Measurements from ENCODE around the gene HSPA8. TPM values are rescaled to one million over a fixed set of nuclear protein-coding genes. Genes with fewer than 3 reads are reported as not detected.
A peak's percentile ranks its signal among the peaks of the same experiment; 100 is the strongest.

Gene HSPA8
- total RNA-seq, 1 experiment from 2014 or later = 1,124 TPM

GRCh38 chr11:123062158-123062891, 389 bp upstream of the HSPA8 start (continued):
- TF ChIP-seq, protein P1, sequence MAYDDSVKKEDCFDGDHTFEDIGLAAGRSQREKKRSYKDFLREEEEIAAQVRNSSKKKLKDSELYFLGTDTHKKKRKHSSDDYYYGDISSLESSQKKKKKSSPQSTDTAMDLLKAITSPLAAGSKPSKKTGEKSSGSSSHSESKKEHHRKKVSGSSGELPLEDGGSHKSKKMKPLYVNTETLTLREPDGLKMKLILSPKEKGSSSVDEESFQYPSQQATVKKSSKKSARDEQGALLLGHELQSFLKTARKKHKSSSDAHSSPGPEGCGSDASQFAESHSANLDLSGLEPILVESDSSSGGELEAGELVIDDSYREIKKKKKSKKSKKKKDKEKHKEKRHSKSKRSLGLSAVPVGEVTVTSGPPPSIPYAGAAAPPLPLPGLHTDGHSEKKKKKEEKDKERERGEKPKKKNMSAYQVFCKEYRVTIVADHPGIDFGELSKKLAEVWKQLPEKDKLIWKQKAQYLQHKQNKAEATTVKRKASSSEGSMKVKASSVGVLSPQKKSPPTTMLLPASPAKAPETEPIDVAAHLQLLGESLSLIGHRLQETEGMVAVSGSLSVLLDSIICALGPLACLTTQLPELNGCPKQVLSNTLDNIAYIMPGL (CRISPR knock-in tag; IDR thresholded peaks at IDR 0.05) = no peak
- TF ChIP-seq MAX (CRISPR knock-in tag; IDR thresholded peaks at IDR 0.05) (no peak), CBFB (CRISPR knock-in tag; IDR thresholded peaks at IDR 0.05; ENCODE audit: low read depth) (no peak), E2F4 (CRISPR knock-in tag; IDR thresholded peaks at IDR 0.05; ENCODE audit: borderline replicate concordance, low read depth) (peak; percentile 88), TCF7 (CRISPR knock-in tag; IDR thresholded peaks at IDR 0.05; ENCODE audit: low read depth) (no peak), SP1 (CRISPR knock-in tag; conservative IDR thresholded peaks at IDR 0.05) (peak; percentile 79), ZNF671 (CRISPR knock-in tag; IDR thresholded peaks at IDR 0.05) (no peak), NR2C2 (CRISPR knock-in tag; IDR thresholded peaks at IDR 0.05) (no peak), ZNF121 (CRISPR knock-in tag; IDR thresholded peaks at IDR 0.05) (no peak), TEAD4 (CRISPR knock-in tag; IDR thresholded peaks at IDR 0.05) (no peak), FOXK1 (CRISPR knock-in tag; IDR thresholded peaks at IDR 0.05) (peak; percentile 22; the same call in 1 of the 2 replicates), GRHL2 (CRISPR knock-in tag; IDR thresholded peaks at IDR 0.05; ENCODE audit: insufficient replicate concordance, severe bottlenecking) (no peak), ETV6 (CRISPR knock-in tag; IDR thresholded peaks at IDR 0.05) (no peak), ZBTB21 (CRISPR knock-in tag; IDR thresholded peaks at IDR 0.05; ENCODE audit: borderline replicate concordance) (no peak), ZNF219 (CRISPR knock-in tag; IDR thresholded peaks at IDR 0.05; ENCODE audit: borderline replicate concordance) (no peak), ZNF263 (CRISPR knock-in tag; IDR thresholded peaks at IDR 0.05; ENCODE audit: low read depth) (no peak), NFE2L1 (CRISPR knock-in tag; IDR thresholded peaks at IDR 0.05) (peak; percentile 82)
- TF ChIP-seq, protein P2, sequence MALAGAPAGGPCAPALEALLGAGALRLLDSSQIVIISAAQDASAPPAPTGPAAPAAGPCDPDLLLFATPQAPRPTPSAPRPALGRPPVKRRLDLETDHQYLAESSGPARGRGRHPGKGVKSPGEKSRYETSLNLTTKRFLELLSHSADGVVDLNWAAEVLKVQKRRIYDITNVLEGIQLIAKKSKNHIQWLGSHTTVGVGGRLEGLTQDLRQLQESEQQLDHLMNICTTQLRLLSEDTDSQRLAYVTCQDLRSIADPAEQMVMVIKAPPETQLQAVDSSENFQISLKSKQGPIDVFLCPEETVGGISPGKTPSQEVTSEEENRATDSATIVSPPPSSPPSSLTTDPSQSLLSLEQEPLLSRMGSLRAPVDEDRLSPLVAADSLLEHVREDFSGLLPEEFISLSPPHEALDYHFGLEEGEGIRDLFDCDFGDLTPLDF (CRISPR knock-in tag; IDR thresholded peaks at IDR 0.05) = no peak
- TF ChIP-seq, protein P3, sequence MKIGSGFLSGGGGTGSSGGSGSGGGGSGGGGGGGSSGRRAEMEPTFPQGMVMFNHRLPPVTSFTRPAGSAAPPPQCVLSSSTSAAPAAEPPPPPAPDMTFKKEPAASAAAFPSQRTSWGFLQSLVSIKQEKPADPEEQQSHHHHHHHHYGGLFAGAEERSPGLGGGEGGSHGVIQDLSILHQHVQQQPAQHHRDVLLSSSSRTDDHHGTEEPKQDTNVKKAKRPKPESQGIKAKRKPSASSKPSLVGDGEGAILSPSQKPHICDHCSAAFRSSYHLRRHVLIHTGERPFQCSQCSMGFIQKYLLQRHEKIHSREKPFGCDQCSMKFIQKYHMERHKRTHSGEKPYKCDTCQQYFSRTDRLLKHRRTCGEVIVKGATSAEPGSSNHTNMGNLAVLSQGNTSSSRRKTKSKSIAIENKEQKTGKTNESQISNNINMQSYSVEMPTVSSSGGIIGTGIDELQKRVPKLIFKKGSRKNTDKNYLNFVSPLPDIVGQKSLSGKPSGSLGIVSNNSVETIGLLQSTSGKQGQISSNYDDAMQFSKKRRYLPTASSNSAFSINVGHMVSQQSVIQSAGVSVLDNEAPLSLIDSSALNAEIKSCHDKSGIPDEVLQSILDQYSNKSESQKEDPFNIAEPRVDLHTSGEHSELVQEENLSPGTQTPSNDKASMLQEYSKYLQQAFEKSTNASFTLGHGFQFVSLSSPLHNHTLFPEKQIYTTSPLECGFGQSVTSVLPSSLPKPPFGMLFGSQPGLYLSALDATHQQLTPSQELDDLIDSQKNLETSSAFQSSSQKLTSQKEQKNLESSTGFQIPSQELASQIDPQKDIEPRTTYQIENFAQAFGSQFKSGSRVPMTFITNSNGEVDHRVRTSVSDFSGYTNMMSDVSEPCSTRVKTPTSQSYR (CRISPR knock-in tag; IDR thresholded peaks at IDR 0.05) = no peak
- TF ChIP-seq, protein P4, sequence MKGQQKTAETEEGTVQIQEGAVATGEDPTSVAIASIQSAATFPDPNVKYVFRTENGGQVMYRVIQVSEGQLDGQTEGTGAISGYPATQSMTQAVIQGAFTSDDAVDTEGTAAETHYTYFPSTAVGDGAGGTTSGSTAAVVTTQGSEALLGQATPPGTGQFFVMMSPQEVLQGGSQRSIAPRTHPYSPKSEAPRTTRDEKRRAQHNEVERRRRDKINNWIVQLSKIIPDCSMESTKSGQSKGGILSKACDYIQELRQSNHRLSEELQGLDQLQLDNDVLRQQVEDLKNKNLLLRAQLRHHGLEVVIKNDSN (CRISPR knock-in tag; IDR thresholded peaks at IDR 0.05) = no peak; the same call in 1 of the 2 replicates
- TF ChIP-seq, protein P5, sequence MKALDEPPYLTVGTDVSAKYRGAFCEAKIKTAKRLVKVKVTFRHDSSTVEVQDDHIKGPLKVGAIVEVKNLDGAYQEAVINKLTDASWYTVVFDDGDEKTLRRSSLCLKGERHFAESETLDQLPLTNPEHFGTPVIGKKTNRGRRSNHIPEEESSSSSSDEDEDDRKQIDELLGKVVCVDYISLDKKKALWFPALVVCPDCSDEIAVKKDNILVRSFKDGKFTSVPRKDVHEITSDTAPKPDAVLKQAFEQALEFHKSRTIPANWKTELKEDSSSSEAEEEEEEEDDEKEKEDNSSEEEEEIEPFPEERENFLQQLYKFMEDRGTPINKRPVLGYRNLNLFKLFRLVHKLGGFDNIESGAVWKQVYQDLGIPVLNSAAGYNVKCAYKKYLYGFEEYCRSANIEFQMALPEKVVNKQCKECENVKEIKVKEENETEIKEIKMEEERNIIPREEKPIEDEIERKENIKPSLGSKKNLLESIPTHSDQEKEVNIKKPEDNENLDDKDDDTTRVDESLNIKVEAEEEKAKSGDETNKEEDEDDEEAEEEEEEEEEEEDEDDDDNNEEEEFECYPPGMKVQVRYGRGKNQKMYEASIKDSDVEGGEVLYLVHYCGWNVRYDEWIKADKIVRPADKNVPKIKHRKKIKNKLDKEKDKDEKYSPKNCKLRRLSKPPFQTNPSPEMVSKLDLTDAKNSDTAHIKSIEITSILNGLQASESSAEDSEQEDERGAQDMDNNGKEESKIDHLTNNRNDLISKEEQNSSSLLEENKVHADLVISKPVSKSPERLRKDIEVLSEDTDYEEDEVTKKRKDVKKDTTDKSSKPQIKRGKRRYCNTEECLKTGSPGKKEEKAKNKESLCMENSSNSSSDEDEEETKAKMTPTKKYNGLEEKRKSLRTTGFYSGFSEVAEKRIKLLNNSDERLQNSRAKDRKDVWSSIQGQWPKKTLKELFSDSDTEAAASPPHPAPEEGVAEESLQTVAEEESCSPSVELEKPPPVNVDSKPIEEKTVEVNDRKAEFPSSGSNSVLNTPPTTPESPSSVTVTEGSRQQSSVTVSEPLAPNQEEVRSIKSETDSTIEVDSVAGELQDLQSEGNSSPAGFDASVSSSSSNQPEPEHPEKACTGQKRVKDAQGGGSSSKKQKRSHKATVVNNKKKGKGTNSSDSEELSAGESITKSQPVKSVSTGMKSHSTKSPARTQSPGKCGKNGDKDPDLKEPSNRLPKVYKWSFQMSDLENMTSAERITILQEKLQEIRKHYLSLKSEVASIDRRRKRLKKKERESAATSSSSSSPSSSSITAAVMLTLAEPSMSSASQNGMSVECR (CRISPR knock-in tag; IDR thresholded peaks at IDR 0.05; ENCODE audit: borderline replicate concordance) = no peak; the same call in 1 of the 2 replicates
- TF ChIP-seq, protein P6, sequence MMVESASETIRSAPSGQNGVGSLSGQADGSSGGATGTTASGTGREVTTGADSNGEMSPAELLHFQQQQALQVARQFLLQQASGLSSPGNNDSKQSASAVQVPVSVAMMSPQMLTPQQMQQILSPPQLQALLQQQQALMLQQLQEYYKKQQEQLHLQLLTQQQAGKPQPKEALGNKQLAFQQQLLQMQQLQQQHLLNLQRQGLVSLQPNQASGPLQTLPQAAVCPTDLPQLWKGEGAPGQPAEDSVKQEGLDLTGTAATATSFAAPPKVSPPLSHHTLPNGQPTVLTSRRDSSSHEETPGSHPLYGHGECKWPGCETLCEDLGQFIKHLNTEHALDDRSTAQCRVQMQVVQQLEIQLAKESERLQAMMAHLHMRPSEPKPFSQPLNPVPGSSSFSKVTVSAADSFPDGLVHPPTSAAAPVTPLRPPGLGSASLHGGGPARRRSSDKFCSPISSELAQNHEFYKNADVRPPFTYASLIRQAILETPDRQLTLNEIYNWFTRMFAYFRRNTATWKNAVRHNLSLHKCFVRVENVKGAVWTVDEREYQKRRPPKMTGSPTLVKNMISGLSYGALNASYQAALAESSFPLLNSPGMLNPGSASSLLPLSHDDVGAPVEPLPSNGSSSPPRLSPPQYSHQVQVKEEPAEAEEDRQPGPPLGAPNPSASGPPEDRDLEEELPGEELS (CRISPR knock-in tag; IDR thresholded peaks at IDR 0.05) = no peak
- TF ChIP-seq, protein P7, sequence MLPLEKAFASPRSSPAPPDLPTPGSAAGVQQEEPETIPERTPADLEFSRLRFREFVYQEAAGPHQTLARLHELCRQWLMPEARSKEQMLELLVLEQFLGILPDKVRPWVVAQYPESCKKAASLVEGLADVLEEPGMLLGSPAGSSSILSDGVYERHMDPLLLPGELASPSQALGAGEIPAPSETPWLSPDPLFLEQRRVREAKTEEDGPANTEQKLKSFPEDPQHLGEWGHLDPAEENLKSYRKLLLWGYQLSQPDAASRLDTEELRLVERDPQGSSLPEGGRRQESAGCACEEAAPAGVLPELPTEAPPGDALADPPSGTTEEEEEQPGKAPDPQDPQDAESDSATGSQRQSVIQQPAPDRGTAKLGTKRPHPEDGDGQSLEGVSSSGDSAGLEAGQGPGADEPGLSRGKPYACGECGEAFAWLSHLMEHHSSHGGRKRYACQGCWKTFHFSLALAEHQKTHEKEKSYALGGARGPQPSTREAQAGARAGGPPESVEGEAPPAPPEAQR (CRISPR knock-in tag; IDR thresholded peaks at IDR 0.05) = no peak

All from WTC11 (cell line).